ENCODE results near the gene PLA2G3. TPM values are rescaled to one million over a fixed set of nuclear protein-coding genes. Genes with fewer than 3 reads are reported as not detected.

PLA2G3 gene
- total RNA-seq, 4 donors from 2014 or later, result not detected

DNA sequence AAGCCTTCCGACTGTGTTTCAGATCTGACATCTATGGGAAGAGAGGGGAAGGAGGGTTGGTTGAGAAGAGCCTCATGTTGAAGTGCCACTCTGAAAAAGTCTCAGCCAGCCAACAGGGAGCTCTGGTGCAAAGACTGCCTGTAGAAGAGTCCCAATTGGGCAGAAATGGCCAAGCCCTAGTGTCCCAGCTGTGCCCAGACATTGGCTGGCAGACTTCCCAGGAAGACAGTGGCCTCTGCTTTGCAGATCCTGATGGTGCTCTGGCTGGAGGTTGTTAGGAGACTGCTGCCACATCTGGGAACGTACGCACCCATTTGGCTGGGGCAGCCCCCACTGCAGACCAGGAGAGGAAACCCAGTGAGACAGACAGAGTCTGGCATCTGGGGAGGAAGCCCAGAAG is 3.2 kb upstream of the PLA2G3 start:
- no peaks in the 10 kb centered on the region for H3K36me3 ChIP-seq
- no peak for DNase-seq (ENCODE audit: extremely low spot score)
- TF ChIP-seq POLR2AphosphoS5 (IDR thresholded peaks at IDR 0.05), result no peak
- TF ChIP-seq, protein P1, sequence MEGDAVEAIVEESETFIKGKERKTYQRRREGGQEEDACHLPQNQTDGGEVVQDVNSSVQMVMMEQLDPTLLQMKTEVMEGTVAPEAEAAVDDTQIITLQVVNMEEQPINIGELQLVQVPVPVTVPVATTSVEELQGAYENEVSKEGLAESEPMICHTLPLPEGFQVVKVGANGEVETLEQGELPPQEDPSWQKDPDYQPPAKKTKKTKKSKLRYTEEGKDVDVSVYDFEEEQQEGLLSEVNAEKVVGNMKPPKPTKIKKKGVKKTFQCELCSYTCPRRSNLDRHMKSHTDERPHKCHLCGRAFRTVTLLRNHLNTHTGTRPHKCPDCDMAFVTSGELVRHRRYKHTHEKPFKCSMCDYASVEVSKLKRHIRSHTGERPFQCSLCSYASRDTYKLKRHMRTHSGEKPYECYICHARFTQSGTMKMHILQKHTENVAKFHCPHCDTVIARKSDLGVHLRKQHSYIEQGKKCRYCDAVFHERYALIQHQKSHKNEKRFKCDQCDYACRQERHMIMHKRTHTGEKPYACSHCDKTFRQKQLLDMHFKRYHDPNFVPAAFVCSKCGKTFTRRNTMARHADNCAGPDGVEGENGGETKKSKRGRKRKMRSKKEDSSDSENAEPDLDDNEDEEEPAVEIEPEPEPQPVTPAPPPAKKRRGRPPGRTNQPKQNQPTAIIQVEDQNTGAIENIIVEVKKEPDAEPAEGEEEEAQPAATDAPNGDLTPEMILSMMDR (IDR thresholded peaks at IDR 0.05), result no peak
- TF ChIP-seq EP300 (IDR thresholded peaks at IDR 0.05), result no peak
- TF ChIP-seq POLR2A (IDR thresholded peaks at IDR 0.05; ENCODE audit: low read depth), result no peak
- peaks cover 2 to 6% (median 5%) of the 10 kb centered on the region in 4 donors for H3K4me1 ChIP-seq
- peaks cover 0 to 18% (median 0%) of the 10 kb centered on the region in 4 donors for H3K27me3 ChIP-seq
- WGBS, result 81% methylated on average over 3 of the region's 3 CpGs
- intact Hi-C loops (cut with DNase I), result loop anchor here (10.0 kb wide), 1 partner anchor 379 kb away; no protein-coding TSS in a partner anchor
- H3K4me3 ChIP-seq, result no peak overlapping the region
- H3K9me3 ChIP-seq, result no peaks in the 10 kb centered on the region
- H3K27ac ChIP-seq (replicated peaks in 1 of 4), result no peak overlapping the region

DNA sequence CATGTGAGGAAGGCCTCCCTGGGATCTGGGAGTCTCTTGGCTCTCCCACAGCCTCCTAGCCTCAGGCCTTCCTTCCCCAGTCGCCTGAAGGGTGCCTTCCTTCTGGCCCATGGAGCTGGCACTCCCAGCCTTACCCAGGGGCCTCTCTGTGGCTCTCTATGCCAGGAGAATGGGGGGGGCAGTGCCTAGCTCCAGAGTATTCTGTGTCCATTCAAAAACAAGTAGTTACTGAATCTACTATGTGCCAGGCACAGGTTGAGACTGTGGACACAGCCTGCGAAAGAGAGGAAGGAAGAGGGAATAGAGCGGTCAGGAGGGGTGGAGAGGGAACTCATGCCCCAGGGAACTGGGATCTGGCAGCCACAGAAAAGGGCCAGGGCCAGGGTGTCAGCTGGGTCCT is 2.7 kb upstream of the PLA2G3 start:
- TF ChIP-seq, protein P1 (IDR thresholded peaks at IDR 0.05), result no peak
- TF ChIP-seq POLR2A (IDR thresholded peaks at IDR 0.05; ENCODE audit: low read depth) (no peak), POLR2AphosphoS5 (IDR thresholded peaks at IDR 0.05) (no peak)
- Histone ChIP-seq H3K27me3 (peaks cover 0 to 23% (median 0%) of the 10 kb centered on the region in 4 donors), H3K9me3 (no peaks in the 10 kb centered on the region), H3K4me1 (peaks cover 0 to under 1% (median 0%) of the 10 kb centered on the region in 4 donors), H3K4me3 (no peak overlapping the region), H3K27ac (replicated peaks in 1 of 4) (no peak overlapping the region), H3K36me3 (no peaks in the 10 kb centered on the region)
- DNase-seq (ENCODE audit: extremely low spot score), result no peak
- 86% methylated on average over 3 of the region's 3 CpGs for WGBS
- intact Hi-C loops (cut with DNase I), result loop anchor here (10.0 kb wide), 1 partner anchor 378 kb away; no protein-coding TSS in a partner anchor

DNA sequence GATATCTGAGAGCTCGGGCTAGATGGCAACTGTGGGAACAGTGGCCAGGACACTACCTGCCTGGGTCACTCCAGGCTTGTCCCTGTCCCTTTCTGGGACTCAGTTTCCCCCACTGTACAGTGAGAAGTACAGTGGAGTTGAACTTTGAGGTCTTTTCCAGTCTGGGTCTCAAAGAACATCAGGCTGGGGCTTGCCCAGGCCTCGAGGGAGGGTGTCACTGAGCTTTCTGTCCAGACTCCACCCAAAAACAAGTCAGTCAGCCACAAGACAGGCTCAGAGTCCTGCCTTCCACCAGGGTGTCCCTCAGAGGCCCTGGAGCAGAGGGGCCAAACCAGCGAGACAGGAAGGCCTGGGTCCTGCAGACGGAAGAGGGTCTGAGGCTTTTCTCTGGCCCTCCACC is 2.0 kb upstream of the PLA2G3 start:
- H3K27me3 ChIP-seq, result peaks cover 0 to 23% (median 0%) of the 10 kb centered on the region in 4 donors
- no peak overlapping the region for H3K4me3 ChIP-seq
- TF ChIP-seq POLR2A (IDR thresholded peaks at IDR 0.05; ENCODE audit: low read depth) (no peak), POLR2AphosphoS5 (IDR thresholded peaks at IDR 0.05) (no peak), EP300 (IDR thresholded peaks at IDR 0.05) (no peak)
- TF ChIP-seq, protein P1 (IDR thresholded peaks at IDR 0.05), result no peak
- no peaks in the 10 kb centered on the region for H3K9me3 ChIP-seq
- H3K27ac ChIP-seq (replicated peaks in 1 of 4), result no peak overlapping the region
- 93% methylated on average over 3 of the region's 4 CpGs for WGBS
- no peak for DNase-seq (ENCODE audit: extremely low spot score)
- H3K4me1 ChIP-seq, result no peaks in the 10 kb centered on the region
- intact Hi-C loops (cut with DNase I), result loop anchor here (10.0 kb wide), 1 partner anchor 377 kb away; no protein-coding TSS in a partner anchor
- H3K36me3 ChIP-seq, result no peaks in the 10 kb centered on the region

DNA sequence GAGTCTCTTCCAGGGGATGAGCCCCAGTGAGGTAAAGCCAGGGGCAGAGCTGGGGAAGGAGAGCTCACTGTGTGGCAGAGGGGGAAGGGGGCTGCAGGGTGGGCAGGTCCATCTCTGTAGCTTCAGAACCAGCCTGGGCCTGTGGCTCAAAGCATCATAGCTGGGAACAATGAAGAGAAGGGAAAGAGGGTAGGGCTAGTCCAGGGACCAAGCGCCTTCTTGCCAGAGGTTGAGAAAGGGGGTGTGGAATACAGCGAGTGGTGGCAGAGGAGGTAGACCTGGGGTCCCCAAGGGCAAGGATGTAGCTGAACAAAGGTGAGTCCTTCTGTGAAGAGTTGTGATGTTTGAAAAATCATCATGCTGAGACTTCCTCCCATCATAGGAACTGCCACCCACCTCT is 1.2 kb upstream of the PLA2G3 start:
- TF ChIP-seq POLR2A (IDR thresholded peaks at IDR 0.05; ENCODE audit: low read depth), result no peak
- no peak for TF ChIP-seq POLR2AphosphoS5 (IDR thresholded peaks at IDR 0.05)
- TF ChIP-seq, protein P1 (IDR thresholded peaks at IDR 0.05), result no peak
- no peak for TF ChIP-seq EP300 (IDR thresholded peaks at IDR 0.05)
- H3K27ac ChIP-seq (replicated peaks in 1 of 4), result no peak overlapping the region
- no peaks in the 10 kb centered on the region for H3K9me3 ChIP-seq
- H3K36me3 ChIP-seq, result no peaks in the 10 kb centered on the region
- intact Hi-C loops (cut with DNase I), result loop anchor here (10.0 kb wide), 1 partner anchor 377 kb away; no protein-coding TSS in a partner anchor
- WGBS, result 100% methylated on average over 2 of the region's 2 CpGs
- H3K27me3 ChIP-seq, result peaks cover 0 to 23% (median 0%) of the 10 kb centered on the region in 4 donors
- no peaks in the 10 kb centered on the region for H3K4me1 ChIP-seq
- DNase-seq (ENCODE audit: extremely low spot score), result no peak
- H3K4me3 ChIP-seq, result no peak overlapping the region

DNA sequence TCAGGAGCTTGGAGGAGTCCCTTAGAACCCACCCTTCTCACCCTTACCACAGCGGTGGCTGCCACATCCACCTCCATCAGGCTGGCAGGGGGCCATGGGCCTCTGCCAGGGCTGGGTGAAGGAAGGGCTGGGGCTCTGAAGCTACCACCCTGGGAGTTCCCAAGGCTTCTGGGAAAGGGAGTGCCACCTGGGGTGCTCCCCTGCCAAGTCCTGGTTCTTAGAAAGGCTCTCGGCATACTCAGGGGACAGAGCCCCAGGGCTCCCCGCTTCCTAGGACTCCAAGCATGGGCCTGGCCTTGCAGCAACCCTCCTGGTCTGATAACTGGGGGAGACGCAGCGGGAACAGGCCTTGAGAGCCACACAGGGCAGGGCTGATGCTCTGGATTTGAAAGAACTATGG is 438 bp upstream of the PLA2G3 start:
- intact Hi-C loops (cut with DNase I), result loop anchor here (10.0 kb wide), 1 partner anchor 376 kb away; no protein-coding TSS in a partner anchor
- Histone ChIP-seq H3K36me3 (no peaks in the 10 kb centered on the region), H3K4me1 (no peaks in the 10 kb centered on the region), H3K27me3 (peaks cover 0 to 23% (median 0%) of the 10 kb centered on the region in 4 donors), H3K4me3 (no peak overlapping the region), H3K27ac (replicated peaks in 1 of 4) (no peak overlapping the region), H3K9me3 (no peaks in the 10 kb centered on the region)
- no peak for DNase-seq (ENCODE audit: extremely low spot score)
- 79% methylated on average over 5 of the region's 5 CpGs for WGBS
- TF ChIP-seq EP300 (IDR thresholded peaks at IDR 0.05) (no peak), POLR2A (IDR thresholded peaks at IDR 0.05; ENCODE audit: low read depth) (no peak)
- TF ChIP-seq, protein P1 (IDR thresholded peaks at IDR 0.05), result no peak

All from esophagus muscularis mucosa (tissue), 4 donors.